Astrocyte (in vitro differentiated cells and primary cell): ENCODE results near the gene MED12L. TPM values are rescaled to one million over a fixed set of nuclear protein-coding genes. Genes with fewer than 3 reads are reported as not detected.

Experiments
- DNase-seq: peaks from one replicate; pipeline ENCODE4 v3.0.0-alpha.2; 2010; ENCODE audit warnings: low read depth
- FAIRE-seq: peaks from 2 replicates; lab custom pipeline; 2011; peaks lifted over from hg19 to GRCh38; lab: Jason Lieb, UNC
- H2AFZ ChIP-seq: 2 replicates; pipeline ENCODE4 v1.6.0; 2012; ENCODE audit warnings: low read depth, low read length, inconsistent platforms
- H3K27ac ChIP-seq: 2 replicates; pipeline ENCODE4 v1.5.1; 2011; ENCODE audit warnings: low read depth, low read length, inconsistent platforms
- H3K27me3 ChIP-seq: 2 replicates; pipeline ENCODE4 v1.6.0; 2011; ENCODE audit warnings: low read length, inconsistent platforms; ENCODE audit not compliant: insufficient read depth
- H3K36me3 ChIP-seq: 2 replicates; pipeline ENCODE4 v1.5.1; 2011; ENCODE audit warnings: low read length, inconsistent platforms; ENCODE audit not compliant: insufficient read depth
- H3K4me1 ChIP-seq: 2 replicates; pipeline ENCODE4 v1.5.1; 2011; ENCODE audit warnings: low read length, inconsistent platforms; ENCODE audit not compliant: insufficient read depth
- H3K4me2 ChIP-seq: 2 replicates; pipeline ENCODE4 v1.6.0; 2012; ENCODE audit warnings: low read length, inconsistent platforms
- H3K4me3 ChIP-seq: 2 replicates; pipeline ENCODE4 v1.5.1; 2011; ENCODE audit warnings: low read depth, mild to moderate bottlenecking, low read length, inconsistent platforms; ENCODE audit not compliant: insufficient read depth
- H3K79me2 ChIP-seq: 2 replicates; pipeline ENCODE4 v1.6.0; 2012; ENCODE audit warnings: mild to moderate bottlenecking, low read length, inconsistent platforms; ENCODE audit not compliant: insufficient read depth
- H3K9ac ChIP-seq: 2 replicates; pipeline ENCODE4 v1.6.0; 2012; ENCODE audit warnings: mild to moderate bottlenecking, low read length, inconsistent platforms
- H3K9me3 ChIP-seq: 2 replicates; pipeline ENCODE4 v1.5.1; 2012; ENCODE audit warnings: low read depth, mild to moderate bottlenecking, low read length, inconsistent platforms; ENCODE audit not compliant: insufficient read depth
- H4K20me1 ChIP-seq: 2 replicates; pipeline ENCODE4 v1.6.0; 2012; ENCODE audit warnings: low read length, inconsistent platforms; ENCODE audit not compliant: insufficient read depth
- H3K27ac Mint-ChIP-seq: one replicate; pipeline ENCODE4 v1.8.0; 2021; ENCODE audit warnings: mild to moderate bottlenecking, mixed read lengths; ENCODE audit not compliant: unreplicated experiment
- H3K27me3 Mint-ChIP-seq: one replicate; pipeline ENCODE4 v1.8.0; 2021; ENCODE audit warnings: low read depth, mixed read lengths; ENCODE audit not compliant: unreplicated experiment
- H3K36me3 Mint-ChIP-seq: one replicate; pipeline ENCODE4 v1.8.0; 2021; ENCODE audit warnings: low read depth, mixed read lengths; ENCODE audit not compliant: unreplicated experiment
- H3K4me1 Mint-ChIP-seq: one replicate; pipeline ENCODE4 v1.8.0; 2021; ENCODE audit warnings: low read depth, mixed read lengths; ENCODE audit not compliant: unreplicated experiment
- H3K4me3 Mint-ChIP-seq: one replicate; pipeline ENCODE4 v1.8.0; 2021; ENCODE audit warnings: mild to moderate bottlenecking, moderate library complexity, mixed read lengths; ENCODE audit not compliant: unreplicated experiment
- H3K9me3 Mint-ChIP-seq: one replicate; pipeline ENCODE4 v1.8.0; 2021; ENCODE audit warnings: mild to moderate bottlenecking, mixed read lengths; ENCODE audit not compliant: unreplicated experiment
- EZH2 ChIP-seq: IDR thresholded peaks from 2 replicates; pipeline ENCODE4 v1.6.1; 2012; ENCODE audit warnings: mild to moderate bottlenecking, low read length, inconsistent platforms; ENCODE audit not compliant: insufficient read depth
- total RNA-seq: library from RNA; stranded (reverse); gene quantifications from 2 replicates; pipeline ENCODE4 v1.2.1, GENCODE V29; 2021
- TF ChIP-seq, protein P1 (sequence below): IDR thresholded peaks from 2 replicates; pipeline ENCODE4 v1.5.1; 2011; ENCODE audit warnings: low read depth, mild to moderate bottlenecking, inconsistent platforms, low read length, moderate library complexity; ENCODE audit not compliant: insufficient read depth

MED12L gene
- total RNA-seq, 1 donor from 2014 or later: 8.2 TPM

- Histone ChIP-seq H3K4me2 (no peak overlapping the region), H3K4me1 (no peaks in the 10 kb centered on the region), H3K27me3 (no peaks in the 10 kb centered on the region), H3K27ac (no peak overlapping the region), H3K79me2 (no peaks in the 10 kb centered on the region), H3K4me3 (no peak overlapping the region), H3K9ac (no peak overlapping the region), H2AFZ (no peak overlapping the region), H3K9me3 (no peaks in the 10 kb centered on the region), H3K36me3 (no peaks in the 10 kb centered on the region), H4K20me1 (no peaks in the 10 kb centered on the region)
- no peaks in the 10 kb centered on the region for H3K27me3 Mint-ChIP-seq
- FAIRE-seq: no peak
- no peak for DNase-seq
- no peak overlapping the region for H3K27ac Mint-ChIP-seq
- no peak overlapping the region for H3K4me3 Mint-ChIP-seq
- H3K36me3 Mint-ChIP-seq: no peaks in the 10 kb centered on the region
- no peaks in the 10 kb centered on the region for H3K9me3 Mint-ChIP-seq
- TF ChIP-seq EZH2: no peak
- TF ChIP-seq, protein P1, sequence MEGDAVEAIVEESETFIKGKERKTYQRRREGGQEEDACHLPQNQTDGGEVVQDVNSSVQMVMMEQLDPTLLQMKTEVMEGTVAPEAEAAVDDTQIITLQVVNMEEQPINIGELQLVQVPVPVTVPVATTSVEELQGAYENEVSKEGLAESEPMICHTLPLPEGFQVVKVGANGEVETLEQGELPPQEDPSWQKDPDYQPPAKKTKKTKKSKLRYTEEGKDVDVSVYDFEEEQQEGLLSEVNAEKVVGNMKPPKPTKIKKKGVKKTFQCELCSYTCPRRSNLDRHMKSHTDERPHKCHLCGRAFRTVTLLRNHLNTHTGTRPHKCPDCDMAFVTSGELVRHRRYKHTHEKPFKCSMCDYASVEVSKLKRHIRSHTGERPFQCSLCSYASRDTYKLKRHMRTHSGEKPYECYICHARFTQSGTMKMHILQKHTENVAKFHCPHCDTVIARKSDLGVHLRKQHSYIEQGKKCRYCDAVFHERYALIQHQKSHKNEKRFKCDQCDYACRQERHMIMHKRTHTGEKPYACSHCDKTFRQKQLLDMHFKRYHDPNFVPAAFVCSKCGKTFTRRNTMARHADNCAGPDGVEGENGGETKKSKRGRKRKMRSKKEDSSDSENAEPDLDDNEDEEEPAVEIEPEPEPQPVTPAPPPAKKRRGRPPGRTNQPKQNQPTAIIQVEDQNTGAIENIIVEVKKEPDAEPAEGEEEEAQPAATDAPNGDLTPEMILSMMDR: no peak
- peaks cover 9% of the 10 kb centered on the region for H3K4me1 Mint-ChIP-seq
Measured at GRCh38 chr3:151113343-151113742, 27.9 kb downstream of the MED12L start.

GRCh38 chr3:151117047-151117446 is 31.6 kb downstream of the MED12L start:
- no peaks in the 10 kb centered on the region for H3K9me3 ChIP-seq
- H3K4me1 Mint-ChIP-seq: no peaks in the 10 kb centered on the region
- H3K36me3 Mint-ChIP-seq: no peaks in the 10 kb centered on the region
- no peaks in the 10 kb centered on the region for H4K20me1 ChIP-seq
- TF ChIP-seq EZH2: no peak
- TF ChIP-seq, protein P1: no peak
- no peaks in the 10 kb centered on the region for H3K4me1 ChIP-seq
- no peaks in the 10 kb centered on the region for H3K27me3 Mint-ChIP-seq
- no peaks in the 10 kb centered on the region for H3K27me3 ChIP-seq
- no peak overlapping the region for H3K4me3 ChIP-seq
- no peaks in the 10 kb centered on the region for H3K9me3 Mint-ChIP-seq
- H3K36me3 ChIP-seq: no peaks in the 10 kb centered on the region
- H3K4me3 Mint-ChIP-seq: no peak overlapping the region
- H3K4me2 ChIP-seq: no peak overlapping the region
- no peak overlapping the region for H3K27ac ChIP-seq
- no peak for FAIRE-seq
- H3K27ac Mint-ChIP-seq: no peak overlapping the region
- no peak overlapping the region for H3K9ac ChIP-seq
- H2AFZ ChIP-seq: no peak overlapping the region
- H3K79me2 ChIP-seq: no peaks in the 10 kb centered on the region
- DNase-seq: no peak

- Mint-ChIP-seq H3K27ac (no peak overlapping the region), H3K4me1 (no peaks in the 10 kb centered on the region), H3K4me3 (no peak overlapping the region), H3K36me3 (no peaks in the 10 kb centered on the region), H3K27me3 (no peaks in the 10 kb centered on the region), H3K9me3 (no peaks in the 10 kb centered on the region)
- no peak overlapping the region for H3K27ac ChIP-seq
- no peaks in the 10 kb centered on the region for H3K79me2 ChIP-seq
- H4K20me1 ChIP-seq: no peaks in the 10 kb centered on the region
- no peaks in the 10 kb centered on the region for H3K27me3 ChIP-seq
- no peak overlapping the region for H3K9ac ChIP-seq
- H3K4me1 ChIP-seq: no peaks in the 10 kb centered on the region
- H3K9me3 ChIP-seq: no peaks in the 10 kb centered on the region
- DNase-seq (no peak), FAIRE-seq (no peak)
- TF ChIP-seq EZH2: no peak
- TF ChIP-seq, protein P1: no peak
- H2AFZ ChIP-seq: no peak overlapping the region
- no peaks in the 10 kb centered on the region for H3K36me3 ChIP-seq
- H3K4me3 ChIP-seq: no peak overlapping the region
- no peak overlapping the region for H3K4me2 ChIP-seq
Measured at GRCh38 chr3:151119188-151119587, 33.7 kb downstream of the MED12L start.
